GM12865 (cell line): Measurements from ENCODE around the gene SLC41A2.
"Not testable (repeated sequence)": the region's sequence is repeated elsewhere in the genome, so short reads cannot be mapped to it uniquely, and the experiment has no call there.

Source experiments
- DNase-seq: peaks from one replicate; pipeline ENCODE4 v3.0.0; 2010; ENCODE audit warnings: low read depth
- H3K4me3 ChIP-seq: 2 replicates; pipeline ENCODE4 v1.5.1; 2011; ENCODE audit warnings: mild to moderate bottlenecking, low read depth, low read length, control low read depth
- CTCF ChIP-seq: IDR thresholded peaks from 2 replicates; pipeline ENCODE4 v1.5.1; 2011; ENCODE audit warnings: low read length, control low read depth, low read depth, inconsistent platforms; ENCODE audit not compliant: insufficient read depth; ENCODE audit errors: missing control alignments

SLC41A2 gene

GRCh38 chr12:104991565-104992128, 33.6 kb upstream of the SLC41A2 start:
- no peak for TF ChIP-seq CTCF
- DNase-seq = no peak

GRCh38 chr12:104990950-104991349, 32.9 kb upstream of the SLC41A2 start:
- H3K4me3 ChIP-seq = no peak overlapping the region
- DNase-seq = no peak
- no peak for TF ChIP-seq CTCF

More at GRCh38 chr12:104991565-104992128, 33.6 kb upstream of the SLC41A2 start:
- no peak overlapping the region for H3K4me3 ChIP-seq

- peak within 1 kb of the TSS; percentile 89 for H3K4me3 ChIP-seq
- peak; percentile 87 for DNase-seq
- TF ChIP-seq CTCF = no peak
These were observed 28.2 kb upstream of the SLC41A2 start, which contains the start of gene NOPCHAP1 for GRCh38 chr12:104986022-104986941. Gene NOPCHAP1 (plus strand): TSS chr12:104986316. CDS start chr12:104986353, 37 bp downstream.

- TF ChIP-seq CTCF = peak; percentile 19
- H3K4me3 ChIP-seq = no peak overlapping the region
- peak; percentile 44 for DNase-seq
These were observed 27.1 kb upstream of the SLC41A2 start for GRCh38 chr12:104985206-104985605.

GRCh38 chr12:104977688-104978087, 19.6 kb upstream of the SLC41A2 start:
- not testable (repeated sequence) for H3K4me3 ChIP-seq

GRCh38 chr12:104976703-104977102, 18.6 kb upstream of the SLC41A2 start:
- TF ChIP-seq CTCF = no peak
- H3K4me3 ChIP-seq = no peak overlapping the region
- DNase-seq = no peak

More at GRCh38 chr12:104977688-104978087, 19.6 kb upstream of the SLC41A2 start:
- DNase-seq = not testable (repeated sequence)

GRCh38 chr12:104975587-104976343, 17.7 kb upstream of the SLC41A2 start:
- no peak overlapping the region for H3K4me3 ChIP-seq
- TF ChIP-seq CTCF = no peak
- DNase-seq = no peak
